DOHH2 (cell line): Measurements from ENCODE around the gene ZNF417.

ENCODE experiments used
- H3F3A ChIP-seq: fragments of 200-600 bp; sonication (generic), shearing (Covaris generic); 2 replicates; pipeline ENCODE4 v1.6.0; 2016; ENCODE audit warnings: antibody characterized with exemption, mild to moderate bottlenecking; ENCODE audit not compliant: control insufficient read depth, insufficient read depth
- H3K27ac ChIP-seq: fragments of 200-600 bp; sonication (generic); 2 replicates; pipeline ENCODE4 v1.5.1; 2014; ENCODE audit warnings: low read depth, mild to moderate bottlenecking, low read length, moderate library complexity
- H3K27me3 ChIP-seq: fragments of 200-600 bp; sonication (generic); 2 replicates; pipeline ENCODE4 v1.6.1; 2014; ENCODE audit warnings: mild to moderate bottlenecking, low read length, mixed read lengths; ENCODE audit not compliant: control insufficient read depth
- H3K36me3 ChIP-seq: fragments of 200-600 bp; sonication (generic); 2 replicates; pipeline ENCODE4 v1.6.1; 2014; ENCODE audit warnings: mild to moderate bottlenecking, low read length, moderate library complexity, mixed read lengths; ENCODE audit not compliant: control insufficient read depth
- H3K4me1 ChIP-seq: fragments of 200-600 bp; sonication (generic); 2 replicates; pipeline ENCODE4 v1.6.1; 2014; ENCODE audit warnings: mild to moderate bottlenecking, low read length, mixed read lengths; ENCODE audit not compliant: control insufficient read depth
- H3K4me2 ChIP-seq: fragments of 200-600 bp; sonication (generic); 2 replicates; pipeline ENCODE4 v1.6.0; 2014; ENCODE audit warnings: mild to moderate bottlenecking, low read length, moderate library complexity
- H3K4me3 ChIP-seq: fragments of 200-600 bp; sonication (generic); 2 replicates; pipeline ENCODE4 v1.5.1; 2014; ENCODE audit warnings: mild to moderate bottlenecking, low read length, mixed read lengths
- H3K79me2 ChIP-seq: fragments of 200-600 bp; sonication (generic); 2 replicates; pipeline ENCODE4 v1.6.1; 2014; ENCODE audit warnings: mild to moderate bottlenecking, low read length, mixed read lengths; ENCODE audit not compliant: control insufficient read depth
- H3K9me2 ChIP-seq: fragments of 200-600 bp; sonication (generic); replicated peaks from 2 replicates; pipeline ENCODE4 v1.6.1; 2014; ENCODE audit warnings: mild to moderate bottlenecking, low read length, mixed read lengths; ENCODE audit not compliant: control insufficient read depth
- H3K9me3 ChIP-seq: fragments of 200-600 bp; sonication (generic); 2 replicates; pipeline ENCODE4 v1.6.1; 2014; ENCODE audit warnings: antibody characterized with exemption, low read length, mixed read lengths; ENCODE audit not compliant: control insufficient read depth, insufficient read depth
- H4K20me1 ChIP-seq: fragments of 200-600 bp; sonication (generic); 2 replicates; pipeline ENCODE4 v1.6.0; 2014; ENCODE audit warnings: low read depth, mild to moderate bottlenecking, antibody characterized with exemption, low read length, moderate library complexity; ENCODE audit not compliant: control insufficient read depth, insufficient read depth
- CTCF ChIP-seq: fragments of 200-600 bp; sonication (generic); IDR thresholded peaks from one replicate; pipeline ENCODE4 v1.5.1; 2014; ENCODE audit warnings: antibody characterized with exemption, mild to moderate bottlenecking, low read depth, low read length; ENCODE audit not compliant: poor library complexity, severe bottlenecking
- EZH2phosphoT487 ChIP-seq: fragments of 200-600 bp; sonication (generic); IDR thresholded peaks from 2 replicates; pipeline ENCODE4 v1.6.1; 2017; ENCODE audit warnings: borderline replicate concordance, mild to moderate bottlenecking, antibody characterized with exemption, low read length, moderate library complexity, mixed read lengths

The ZNF417 gene

DNA sequence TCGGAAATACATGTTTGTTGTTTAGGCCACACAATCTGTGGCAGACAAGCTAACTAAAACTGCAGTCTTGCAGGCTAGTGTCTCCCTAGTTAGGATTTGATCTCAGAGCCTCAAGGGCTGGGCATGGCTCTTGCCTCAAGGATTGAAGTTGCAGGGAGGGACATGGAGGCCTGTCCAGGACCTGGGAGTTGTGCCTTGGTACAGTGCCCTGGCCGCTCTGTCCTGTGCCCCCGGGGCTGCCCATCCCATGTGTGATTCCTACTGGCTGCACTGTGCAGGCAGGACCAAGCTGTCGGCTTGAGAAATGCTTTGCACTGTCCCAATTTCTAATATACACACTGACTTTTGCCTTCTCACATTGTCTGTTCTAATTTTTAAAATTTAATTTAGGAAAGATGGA, 38.6 kb upstream of the ZNF417 start:
- no peak overlapping the region for H3K4me3 ChIP-seq
- TF ChIP-seq EZH2phosphoT487 (no peak), CTCF (no peak)
- H3F3A ChIP-seq, result no peaks in the 10 kb centered on the region
- H3K79me2 ChIP-seq, result no peaks in the 10 kb centered on the region
- no peak overlapping the region for H3K4me2 ChIP-seq
- no peak overlapping the region for H3K27ac ChIP-seq
- no peaks in the 10 kb centered on the region for H3K36me3 ChIP-seq
- no peaks in the 10 kb centered on the region for H4K20me1 ChIP-seq
- no peaks in the 10 kb centered on the region for H3K9me2 ChIP-seq
- peaks cover 30% of the 10 kb centered on the region; the same call in 1 of the 2 replicates for H3K9me3 ChIP-seq
- H3K27me3 ChIP-seq, result no peaks in the 10 kb centered on the region
- no peaks in the 10 kb centered on the region for H3K4me1 ChIP-seq

DNA sequence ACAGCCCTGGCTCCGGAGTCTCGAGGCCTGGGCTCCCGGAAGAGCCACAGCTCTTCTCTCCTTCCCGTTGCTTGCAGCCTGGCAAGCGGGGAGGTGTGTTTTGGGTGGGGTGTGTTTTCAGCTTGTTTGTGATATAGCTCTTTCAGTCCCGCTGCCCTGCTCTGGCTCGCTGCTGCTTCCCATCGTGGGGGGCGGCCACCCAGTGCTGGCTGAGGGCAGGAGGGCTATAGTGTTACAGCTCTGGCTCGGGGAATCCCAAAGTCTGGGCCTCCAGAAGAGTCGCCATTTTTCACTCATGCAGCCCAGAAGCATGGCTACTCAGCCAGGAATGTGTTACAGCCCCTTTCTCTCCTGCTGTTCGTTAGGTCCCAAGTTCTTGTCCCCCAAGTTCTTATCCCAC, 33.3 kb upstream of the ZNF417 start:
- Histone ChIP-seq H3F3A (no peaks in the 10 kb centered on the region), H4K20me1 (no peaks in the 10 kb centered on the region), H3K9me2 (no peaks in the 10 kb centered on the region), H3K27me3 (no peaks in the 10 kb centered on the region), H3K4me3 (no peak overlapping the region), H3K79me2 (no peaks in the 10 kb centered on the region; the same call in 1 of the 2 replicates), H3K4me2 (no peak overlapping the region), H3K9me3 (peaks cover 54% of the 10 kb centered on the region; the same call in 1 of the 2 replicates), H3K4me1 (peaks cover 6% of the 10 kb centered on the region; the same call in 1 of the 2 replicates), H3K27ac (no peak overlapping the region), H3K36me3 (no peaks in the 10 kb centered on the region)
- TF ChIP-seq EZH2phosphoT487 (no peak), CTCF (no peak)

DNA sequence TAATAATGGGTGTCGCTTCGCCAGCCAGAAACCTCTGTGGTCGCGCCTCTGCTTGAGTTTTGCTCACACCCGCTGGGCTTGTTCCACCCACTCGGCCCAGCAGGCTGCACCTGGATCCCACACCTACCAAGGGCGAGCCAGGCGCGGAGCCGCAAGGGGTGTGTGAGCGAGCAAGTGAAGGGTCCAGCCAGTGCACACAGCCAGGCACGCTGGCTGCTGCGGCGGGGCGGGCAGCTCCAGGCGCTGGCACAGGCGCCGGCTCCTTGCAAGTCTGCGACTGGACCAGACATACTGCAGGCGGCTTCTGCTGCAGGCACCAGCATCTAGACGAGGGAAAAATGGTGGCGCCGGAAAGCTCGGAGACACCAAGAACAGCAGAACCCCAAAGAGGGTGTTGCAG, 32.9 kb upstream of the ZNF417 start:
- no peaks in the 10 kb centered on the region for H3F3A ChIP-seq
- peaks cover 6% of the 10 kb centered on the region; the same call in 1 of the 2 replicates for H3K4me1 ChIP-seq
- H3K9me3 ChIP-seq, result peaks cover 51% of the 10 kb centered on the region; the same call in 1 of the 2 replicates
- H3K27me3 ChIP-seq, result no peaks in the 10 kb centered on the region
- H3K79me2 ChIP-seq, result no peaks in the 10 kb centered on the region; the same call in 1 of the 2 replicates
- H3K9me2 ChIP-seq, result no peaks in the 10 kb centered on the region
- no peak overlapping the region for H3K4me2 ChIP-seq
- H3K27ac ChIP-seq, result no peak overlapping the region
- no peaks in the 10 kb centered on the region for H4K20me1 ChIP-seq
- TF ChIP-seq CTCF, result no peak
- TF ChIP-seq EZH2phosphoT487, result no peak
- H3K4me3 ChIP-seq, result no peak overlapping the region
- H3K36me3 ChIP-seq, result no peaks in the 10 kb centered on the region
